Measurements from ENCODE around the gene CSPG4.

GRCh38 chr15:75736256-75736655 is 23.6 kb upstream of the CSPG4 start:
- no peak for TF ChIP-seq CTCF (IDR thresholded peaks at IDR 0.05 in 8 of 11, conservative IDR thresholded peaks at IDR 0.05 in 3 of 11)
- no peak for TF ChIP-seq POLR2A (IDR thresholded peaks at IDR 0.05)
- no peak for TF ChIP-seq POLR2AphosphoS5 (IDR thresholded peaks at IDR 0.05)
